Posterior cingulate gyrus (tissue), 11 donors: ENCODE data around the gene TAX1BP1.

Source experiments
- DNase-seq, 10 donors: peaks; one replicate each; pipeline versions ENCODE4 v3.0.0 to v3.0.0-alpha.2; 2020 to 2021; ENCODE audit warnings: mixed read lengths in 3 of 10
- intact Hi-C: fragments of 100-400 bp; cut with DNase I; formaldehyde crosslinking; loops from one replicate; pipeline ENCODE4 v1.15.1; 2023

Gene TAX1BP1

GRCh38 chr7:27774717-27775328, 34.9 kb downstream of the TAX1BP1 start:
- intact Hi-C loops = loop anchor here (5.0 kb wide), 1 partner anchor 578 kb away; no protein-coding TSS in a partner anchor
- DNase-seq = no peak

- DNase-seq = no peak
- intact Hi-C loops = no loop called here
Measured at GRCh38 chr7:27775782-27776181, 35.8 kb downstream of the TAX1BP1 start.

- intact Hi-C loops = no loop called here
- no peak for DNase-seq
Measured at GRCh38 chr7:27777662-27778061, 37.7 kb downstream of the TAX1BP1 start.

GRCh38 chr7:27779873-27780272, 39.9 kb downstream of the TAX1BP1 start:
- no peak for DNase-seq
- intact Hi-C loops = no loop called here

- intact Hi-C loops = no loop called here
- DNase-seq = no peak
Measured at GRCh38 chr7:27781188-27781587, 41.2 kb downstream of the TAX1BP1 start.

- DNase-seq = no peak
- intact Hi-C loops = no loop called here
Measured at GRCh38 chr7:27782849-27783248, 42.9 kb downstream of the TAX1BP1 start.

- intact Hi-C loops = no loop called here
- no peak for DNase-seq
Measured at GRCh38 chr7:27784399-27785053, 44.6 kb downstream of the TAX1BP1 start.

GRCh38 chr7:27788437-27788836, 48.5 kb downstream of the TAX1BP1 start:
- intact Hi-C loops = no loop called here
- DNase-seq = no peak

GRCh38 chr7:27793780-27794179, 53.8 kb downstream of the TAX1BP1 start:
- DNase-seq = no peak
- intact Hi-C loops = no loop called here

GRCh38 chr7:27795977-27796376, 56.0 kb downstream of the TAX1BP1 start:
- DNase-seq = no peak
- intact Hi-C loops = no loop called here

GRCh38 chr7:27799212-27799611, 59.2 kb downstream of the TAX1BP1 start:
- DNase-seq = no peak
- intact Hi-C loops = no loop called here

GRCh38 chr7:27802999-27803398, 63.0 kb downstream of the TAX1BP1 start:
- DNase-seq = no peak
- intact Hi-C loops = no loop called here

- intact Hi-C loops = no loop called here
- no peak for DNase-seq
Measured at GRCh38 chr7:27804139-27804538, 64.2 kb downstream of the TAX1BP1 start.

GRCh38 chr7:27808626-27809025, 68.7 kb downstream of the TAX1BP1 start:
- no peak for DNase-seq
- intact Hi-C loops = no loop called here

- intact Hi-C loops = no loop called here
Measured at GRCh38 chr7:27810186-27810585, 70.2 kb downstream of the TAX1BP1 start.

GRCh38 chr7:27812706-27813105, 72.7 kb downstream of the TAX1BP1 start:
- DNase-seq = no peak
- intact Hi-C loops = no loop called here

More at GRCh38 chr7:27810186-27810585, 70.2 kb downstream of the TAX1BP1 start:
- DNase-seq = no peak

GRCh38 chr7:27822245-27822644, 82.3 kb downstream of the TAX1BP1 start:
- no peak for DNase-seq
- intact Hi-C loops = no loop called here

- intact Hi-C loops = no loop called here
- DNase-seq = no peak
Measured at GRCh38 chr7:27825891-27826290, 85.9 kb downstream of the TAX1BP1 start.

GRCh38 chr7:27826357-27826756, 86.4 kb downstream of the TAX1BP1 start:
- intact Hi-C loops = no loop called here

GRCh38 chr7:27834179-27834921, 94.4 kb downstream of the TAX1BP1 start:
- DNase-seq = no peak
- intact Hi-C loops = no loop called here

More at GRCh38 chr7:27826357-27826756, 86.4 kb downstream of the TAX1BP1 start:
- no peak for DNase-seq

GRCh38 chr7:27835376-27835775, 95.4 kb downstream of the TAX1BP1 start:
- DNase-seq = no peak
- intact Hi-C loops = no loop called here

GRCh38 chr7:27836536-27836935, 96.6 kb downstream of the TAX1BP1 start:
- intact Hi-C loops = no loop called here
- DNase-seq = no peak
